HK-2 (cell line): ENCODE measurements around the gene BRD4.

Experiments used
- DNase-seq: peaks from one replicate; pipeline ENCODE4 v3.0.0-alpha.2; 2018; ENCODE audit not compliant: unreplicated experiment

BRD4 gene

DNA sequence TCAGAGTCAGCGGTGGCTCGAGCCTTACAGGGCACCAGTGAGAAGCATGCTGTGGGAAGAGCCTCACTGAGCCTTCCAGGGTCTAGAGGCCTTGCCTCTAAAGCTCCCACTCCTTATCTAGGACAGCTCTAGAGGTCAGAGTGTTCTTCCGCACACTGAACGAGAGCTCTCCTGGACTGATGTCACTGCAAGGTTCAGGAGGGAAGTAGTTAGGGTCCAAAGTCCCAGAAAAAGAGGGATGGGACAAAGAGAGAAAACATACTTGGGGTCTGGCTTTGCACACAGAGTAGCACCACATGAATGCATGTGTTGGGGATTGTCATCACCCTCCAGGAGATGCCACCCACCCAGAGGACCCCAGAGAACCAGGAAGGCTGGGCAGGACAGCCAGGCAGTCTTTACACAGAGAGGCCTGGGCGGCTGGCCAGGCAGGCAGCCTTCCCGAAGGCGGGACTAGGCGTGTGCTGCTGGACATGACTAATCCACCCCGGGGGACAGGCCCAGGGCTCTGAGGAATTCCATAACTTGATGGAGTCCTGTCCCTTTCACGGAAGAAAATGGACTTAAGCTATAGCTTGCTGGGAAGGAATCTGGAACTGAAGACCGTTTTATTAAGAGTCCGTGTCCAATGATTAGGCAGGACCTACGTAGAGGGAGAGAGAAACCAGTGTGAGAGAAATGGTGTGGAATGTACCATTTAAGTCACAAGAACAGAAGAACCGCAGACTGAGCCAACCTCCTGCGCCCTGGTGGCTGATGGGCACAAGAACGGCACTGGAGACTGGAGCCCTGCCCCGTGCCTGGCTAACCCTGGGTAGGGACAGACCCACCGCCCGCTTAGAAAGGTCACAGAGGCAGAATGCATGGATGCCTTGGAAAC is 83.5 kb downstream of the BRD4 start:
- peak; percentile 69 for DNase-seq

DNA sequence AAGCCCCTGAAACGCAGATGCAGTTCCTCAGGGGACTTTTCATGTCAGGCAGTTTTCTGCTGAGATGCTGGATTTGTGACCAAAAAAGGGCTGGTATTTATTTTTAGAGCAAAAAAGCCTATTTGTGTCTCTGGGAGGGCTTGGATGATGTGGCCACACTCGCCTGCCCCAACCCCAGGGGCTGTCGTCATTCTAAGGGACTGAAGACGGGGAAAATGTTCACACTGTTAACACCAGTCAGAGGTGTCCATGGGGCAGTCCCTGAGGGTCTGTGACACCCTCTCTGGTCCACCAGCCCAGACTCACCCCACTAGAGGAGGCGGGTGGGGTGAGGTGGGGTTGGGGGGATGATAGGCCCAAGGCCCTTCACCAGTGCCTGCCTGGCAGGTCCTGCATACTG is 84.2 kb downstream of the BRD4 start:
- no peak for DNase-seq

DNA sequence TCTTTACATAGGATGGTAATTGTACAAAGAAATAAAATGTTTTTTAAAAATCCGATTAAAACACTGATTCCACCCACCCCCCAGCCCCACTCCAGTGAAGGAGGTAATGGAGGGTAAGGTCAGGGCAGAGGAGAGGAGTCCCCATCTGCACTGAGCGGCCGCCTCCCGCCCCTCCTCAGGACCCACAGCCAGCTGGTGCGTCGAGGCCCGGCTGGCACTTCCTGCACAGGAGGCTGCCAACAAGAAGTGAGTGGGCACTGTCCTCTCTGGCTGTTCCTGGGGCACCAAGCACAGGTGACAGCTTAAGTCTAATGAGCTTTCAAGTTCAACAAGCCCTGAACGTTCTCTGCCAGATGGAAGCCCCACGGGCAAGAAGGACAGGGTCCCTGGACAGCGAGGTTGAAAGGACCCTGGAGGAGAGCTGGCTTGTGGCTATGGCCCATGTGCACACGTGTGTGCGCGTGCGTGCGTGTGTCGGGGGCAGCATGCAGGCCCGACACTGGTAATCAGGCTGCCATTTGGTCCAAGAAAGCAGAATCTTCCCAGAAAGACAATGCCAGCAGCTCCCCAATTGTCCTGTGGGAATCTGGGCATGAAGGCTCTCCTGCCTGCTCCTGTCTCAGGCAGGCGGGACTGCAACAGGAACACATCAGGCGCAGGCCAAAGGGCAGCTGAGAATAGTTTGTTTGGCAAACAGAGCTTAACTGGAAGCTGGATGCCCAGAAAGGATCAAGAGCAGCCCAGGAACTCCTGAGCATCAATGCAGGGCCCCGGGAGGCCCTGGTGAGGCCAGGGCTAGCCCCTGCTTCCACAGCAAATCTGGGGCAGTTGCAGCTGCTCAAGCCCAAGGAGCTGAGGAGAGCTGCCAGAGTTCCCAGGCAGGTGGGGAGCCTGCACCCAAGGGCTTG is 85.0 kb downstream of the BRD4 start:
- no peak for DNase-seq

GRCh38 chr19:15246198-15246481 is 86.2 kb downstream of the BRD4 start:
- DNase-seq, result no peak

DNA sequence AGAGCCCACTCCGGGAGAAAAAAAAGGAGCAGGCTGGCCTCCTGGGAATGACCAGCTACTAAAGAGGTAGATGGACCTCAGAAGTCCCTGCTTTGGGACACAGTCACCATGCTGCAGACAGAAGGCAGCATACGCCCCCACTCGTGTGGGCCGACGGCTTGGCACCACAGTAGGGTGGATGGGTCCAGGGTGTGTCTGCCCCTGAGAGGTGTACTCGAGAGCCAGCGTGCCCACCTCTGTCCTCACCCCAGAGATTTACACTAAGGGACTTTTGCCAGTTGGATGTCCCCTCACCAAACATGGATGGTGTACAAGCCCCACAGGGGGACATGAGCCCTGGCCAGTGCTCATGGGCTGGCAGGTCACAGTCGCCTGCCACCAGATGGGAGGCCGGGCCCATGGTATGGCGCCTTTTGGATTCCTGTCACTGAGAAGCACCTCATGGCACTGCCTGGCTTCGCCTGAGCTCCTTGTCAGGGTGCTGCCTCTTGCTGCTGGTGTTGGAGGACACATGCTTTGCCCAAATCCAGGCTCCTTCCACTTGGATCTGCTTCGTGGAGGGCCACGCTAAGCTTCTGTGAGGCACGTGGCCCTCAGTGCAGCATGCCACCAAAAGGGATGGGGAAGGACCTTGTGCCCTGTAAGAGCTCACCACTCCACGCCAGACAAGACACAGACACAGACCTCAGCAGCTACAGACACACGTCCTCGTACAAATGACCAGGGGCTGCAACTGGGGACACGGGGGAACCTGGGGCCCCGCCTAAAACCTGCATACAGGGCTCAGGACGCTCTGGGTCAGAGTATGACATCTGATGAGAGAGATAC is 86.8 kb downstream of the BRD4 start:
- no peak for DNase-seq

DNA sequence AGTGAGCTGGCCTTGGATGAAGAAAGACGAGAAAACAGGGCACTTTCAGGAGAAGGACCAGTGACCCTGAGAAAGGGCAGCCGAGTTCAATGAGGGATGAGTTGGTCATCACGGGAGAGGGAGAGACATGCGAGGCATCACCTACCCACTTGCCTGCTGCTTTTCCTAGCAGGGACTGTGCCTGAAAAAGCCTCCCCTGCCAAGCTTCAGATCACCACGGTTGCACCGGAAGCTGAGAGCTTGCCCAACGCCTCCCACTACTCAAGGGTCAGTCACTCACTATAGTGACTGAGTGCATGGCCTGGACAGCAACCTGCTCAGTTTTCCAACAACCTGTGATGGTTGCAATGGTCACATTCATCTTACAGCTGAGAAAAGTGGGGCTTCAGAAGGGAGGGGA is 87.5 kb downstream of the BRD4 start:
- DNase-seq, result no peak

DNA sequence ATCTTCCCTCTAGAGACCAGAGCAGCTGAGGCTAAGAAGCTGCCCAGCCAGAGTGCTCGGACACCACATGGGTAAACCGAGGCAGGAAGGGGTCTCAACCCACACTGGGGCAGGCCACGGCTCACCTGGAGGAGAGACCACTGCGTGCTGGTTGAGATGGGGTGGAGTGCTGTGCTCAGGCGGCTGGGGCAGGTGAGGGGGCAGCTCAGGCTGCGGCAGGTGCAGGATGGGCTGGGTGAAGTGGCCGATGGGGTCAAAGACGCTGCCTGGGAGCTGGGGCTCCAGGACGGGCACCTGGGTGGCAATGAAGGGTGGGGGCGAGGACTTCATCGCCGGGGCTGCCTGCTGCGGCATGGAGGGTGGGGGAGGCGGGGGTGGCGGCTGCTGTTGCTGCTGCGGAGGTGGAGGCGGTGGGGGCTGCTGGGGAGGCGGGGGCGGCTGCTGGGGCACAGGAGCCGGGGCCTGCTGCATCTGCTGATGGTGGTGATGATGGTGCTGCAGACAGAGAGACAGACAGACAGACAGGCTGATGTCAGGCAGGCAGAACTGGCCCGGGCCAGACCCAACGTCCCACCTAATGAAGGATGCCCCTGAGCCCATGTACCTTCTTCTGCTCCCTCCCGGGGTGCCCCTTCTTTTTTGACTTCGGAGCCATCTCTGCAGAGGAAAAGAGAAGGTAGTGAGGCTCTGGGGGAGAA is 88.1 kb downstream of the BRD4 start:
- DNase-seq, result no peak

- no peak for DNase-seq
Measured at GRCh38 chr19:15243236-15243957, 88.9 kb downstream of the BRD4 start.

DNA sequence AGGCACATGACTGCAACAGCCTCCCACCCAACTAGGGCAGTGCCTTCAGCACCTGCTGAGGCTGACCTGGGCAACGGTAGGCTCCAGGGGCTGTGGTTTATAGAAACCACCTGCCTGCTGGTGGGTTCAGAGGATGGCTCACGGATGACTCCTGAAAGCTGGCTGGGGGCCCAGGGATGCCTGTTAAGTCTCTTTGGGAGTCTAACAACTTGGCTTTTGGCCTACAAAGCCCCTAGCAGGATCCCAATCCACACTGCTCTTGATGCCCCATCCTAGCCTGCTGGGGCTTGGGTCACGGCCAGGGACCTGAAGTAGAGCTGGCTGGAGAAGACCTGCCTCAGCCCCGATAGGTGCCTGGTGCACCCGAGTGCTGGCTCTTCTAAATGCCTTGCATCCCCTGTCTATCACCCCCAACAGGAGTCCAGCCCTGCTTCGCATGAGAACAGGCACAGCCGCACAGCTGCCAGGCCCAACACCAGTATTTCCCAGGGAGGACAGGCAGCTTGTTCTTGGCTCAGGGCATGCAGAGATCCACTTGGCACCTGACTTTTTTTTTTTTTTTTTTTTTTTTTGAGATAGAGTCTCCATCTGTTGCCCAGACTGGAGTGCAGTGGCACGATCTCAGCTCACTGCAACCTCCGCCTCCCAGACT is 91.0 kb downstream of the BRD4 start:
- no peak for DNase-seq

GRCh38 chr19:15240515-15240914 is 91.8 kb downstream of the BRD4 start:
- no peak for DNase-seq

DNA sequence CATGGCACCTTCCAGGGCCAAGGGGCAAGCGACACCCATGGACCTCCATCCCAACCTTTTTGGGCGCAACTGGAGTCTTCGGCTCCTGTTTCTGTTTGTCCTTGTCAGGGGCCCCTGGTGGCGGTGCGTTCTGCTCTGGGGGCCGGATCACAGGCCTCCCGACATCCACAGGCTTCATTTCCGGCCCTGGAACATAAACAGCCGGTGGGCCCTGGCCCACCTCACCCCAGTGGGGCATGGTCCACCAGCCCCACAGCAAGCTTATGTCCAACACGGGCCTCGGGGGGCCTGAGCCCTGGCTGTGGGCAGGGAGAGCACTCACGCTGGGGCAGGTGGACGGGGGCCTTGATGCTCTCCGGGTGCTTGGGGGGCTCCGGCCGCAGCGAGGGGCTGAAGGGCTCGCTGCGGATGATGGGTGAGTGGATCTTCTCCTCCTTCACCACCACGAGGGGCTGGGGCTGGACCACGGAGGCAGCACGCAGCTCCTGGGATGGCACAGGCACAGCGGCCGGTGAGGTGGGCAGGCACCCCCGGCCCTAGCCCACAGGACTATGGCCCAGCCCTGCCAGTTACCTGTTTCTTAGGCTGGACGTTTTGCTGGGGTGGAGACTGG is 92.9 kb downstream of the BRD4 start:
- no peak for DNase-seq

DNA sequence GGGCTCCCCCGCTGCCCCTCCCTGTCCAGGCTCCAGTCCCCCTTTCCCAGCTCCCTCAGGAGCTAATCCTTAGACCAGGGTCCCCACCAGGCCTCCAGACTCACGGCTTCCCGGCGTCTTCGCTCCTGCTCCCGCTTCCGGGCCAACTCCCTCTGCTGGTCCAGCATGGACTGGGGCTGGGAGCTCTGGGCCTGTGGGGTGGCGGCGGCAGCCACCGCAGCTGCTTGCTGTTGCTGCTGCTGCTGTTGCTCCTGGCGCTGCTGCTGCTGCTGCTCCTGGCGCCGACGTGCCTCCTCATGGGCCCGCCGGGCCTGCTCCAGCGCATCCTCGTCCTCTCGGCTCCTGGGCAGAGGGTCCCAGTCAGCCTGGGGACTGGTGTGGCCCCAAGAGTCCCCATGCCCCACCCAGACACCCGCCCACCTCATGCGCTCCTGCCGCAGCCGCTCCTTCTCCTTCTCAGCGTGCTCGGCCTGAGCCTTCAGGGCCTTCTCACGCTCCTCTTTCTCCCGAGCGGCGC is 93.6 kb downstream of the BRD4 start:
- DNase-seq, result no peak

GRCh38 chr19:15237759-15238638 is 94.3 kb downstream of the BRD4 start:
- DNase-seq, result no peak

DNA sequence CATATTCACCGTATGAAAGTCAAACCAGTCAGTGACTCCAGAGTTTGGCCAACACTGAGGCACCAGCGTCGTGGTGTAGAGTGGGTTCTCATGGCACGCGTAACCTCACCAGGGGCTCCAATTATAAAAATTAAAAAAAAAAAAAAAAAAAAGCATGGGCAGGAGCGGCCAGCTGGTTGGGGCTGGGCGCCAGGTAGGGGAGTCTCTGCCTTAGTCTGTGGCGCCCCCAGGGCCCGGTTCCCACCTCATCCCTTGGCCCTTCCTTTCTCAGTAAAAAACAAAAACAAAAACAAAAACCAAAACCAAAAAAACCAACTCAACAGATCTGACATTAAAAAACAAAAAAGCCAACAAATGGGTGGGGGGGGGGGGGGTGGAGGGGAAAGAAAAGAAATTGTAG is 95.5 kb downstream of the BRD4 start:
- no peak for DNase-seq

GRCh38 chr19:15235781-15236180 is 96.6 kb downstream of the BRD4 start:
- no peak for DNase-seq

DNA sequence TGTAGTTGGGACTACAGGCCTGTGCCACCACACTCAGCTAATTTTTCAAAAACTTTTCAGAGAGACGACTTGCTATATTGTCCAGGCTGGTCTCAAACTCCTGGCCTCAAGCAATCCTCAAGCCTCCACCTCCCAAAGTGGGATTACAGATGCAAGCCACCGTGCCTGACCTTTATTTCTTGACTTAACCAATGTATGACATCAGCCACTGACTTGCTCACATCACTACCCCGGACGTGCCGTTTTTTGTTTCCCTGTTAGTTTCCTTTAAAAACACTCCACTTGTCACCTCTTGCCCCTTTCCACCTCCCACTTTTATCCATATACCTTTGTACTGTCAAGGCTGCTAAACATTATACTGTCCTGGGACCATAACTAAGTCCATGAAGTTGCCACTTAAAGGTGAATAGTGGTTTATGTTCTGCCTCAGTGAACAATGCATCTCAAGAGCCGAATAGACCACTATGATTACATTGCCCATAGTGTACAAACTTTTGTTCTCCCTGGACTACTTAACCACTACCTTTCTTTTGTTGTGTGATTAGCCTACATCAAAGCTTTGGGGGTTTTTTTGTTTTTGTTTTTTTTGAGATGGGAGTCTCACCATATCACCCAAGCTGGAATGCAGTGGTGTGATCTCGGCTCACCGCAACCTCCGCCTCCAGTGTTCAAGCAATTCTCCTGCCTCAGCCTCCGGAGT is 97.8 kb downstream of the BRD4 start:
- DNase-seq, result no peak

GRCh38 chr19:15231271-15231670 is 101.1 kb downstream of the BRD4 start:
- DNase-seq, result no peak

GRCh38 chr19:15227261-15227660 is 105.1 kb downstream of the BRD4 start:
- DNase-seq, result no peak
